ENCODE measurements around the gene GNRH2. TPM values are rescaled to one million over a fixed set of nuclear protein-coding genes. Genes with fewer than 3 reads are reported as not detected.
A peak's percentile ranks its signal among the peaks of the same experiment; 100 is the strongest.

The GNRH2 gene
- total and polyA plus RNA-seq, 2 of the 8 experiments (the other 6 are each of a cell fraction or from before 2014, with no cell fraction given), result 0.09 to 0.82 TPM

DNA sequence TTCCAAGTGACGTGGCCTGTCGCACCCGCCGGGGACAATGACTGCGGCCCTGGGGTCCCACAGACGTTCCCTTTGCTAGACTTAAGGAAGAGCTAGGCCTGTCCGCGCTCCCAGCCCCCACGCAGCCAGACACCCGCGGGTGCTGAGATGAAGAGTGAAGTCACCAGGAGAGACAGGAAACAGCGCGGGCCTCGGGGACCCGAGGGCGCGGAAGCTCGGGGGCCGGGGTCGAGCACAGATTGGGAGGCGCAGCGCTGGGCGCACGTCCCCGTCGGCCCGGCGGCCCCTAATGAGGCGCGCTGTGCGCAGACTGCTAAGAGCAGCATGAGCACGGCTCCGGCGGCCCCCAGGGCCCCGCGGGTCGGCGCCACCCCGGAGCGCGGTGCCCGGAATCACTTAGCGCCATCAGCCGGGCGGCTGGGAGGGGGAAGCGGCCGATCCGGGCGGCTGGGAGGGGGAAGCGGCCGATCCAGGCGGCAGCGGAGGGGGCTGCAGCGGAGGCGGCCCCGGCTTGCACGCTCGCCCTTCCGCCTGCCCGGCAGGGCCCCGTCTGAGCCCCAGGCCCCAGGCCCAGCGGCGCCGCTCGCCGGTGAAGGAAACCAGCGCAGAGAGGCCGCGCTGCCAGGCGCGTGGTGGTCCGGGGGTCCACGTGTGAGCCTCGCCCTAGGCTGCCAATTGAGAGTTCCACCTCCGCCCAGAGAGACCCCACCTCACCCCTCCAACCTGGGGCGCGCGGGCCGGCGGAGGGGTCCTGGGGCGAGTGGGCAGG, 49.4 kb downstream of the GNRH2 start (continued):
- TF ChIP-seq PHF8 (conservative IDR thresholded peaks at IDR 0.05; ENCODE audit: low read depth, low read length), result peak; percentile 72
- TF ChIP-seq EP300 (IDR thresholded peaks at IDR 0.05; ENCODE audit: borderline replicate concordance in 1 of 2, low read depth in 2 of 2, low read length in 2 of 2), result no peak
- TF ChIP-seq CEBPB (IDR thresholded peaks at IDR 0.05; ENCODE audit: low read depth, low read length), result no peak
- TF ChIP-seq BCL11A (IDR thresholded peaks at IDR 0.05; ENCODE audit: low read depth in 2 of 2, low read length in 2 of 2), result no peak
- no peak for TF ChIP-seq TCF12 (IDR thresholded peaks at IDR 0.05; ENCODE audit: low read depth, low read length)
- TF ChIP-seq RXRA (IDR thresholded peaks at IDR 0.05; ENCODE audit: insufficient read depth, low read depth, low read length), result no peak
- TF ChIP-seq, protein P1, sequence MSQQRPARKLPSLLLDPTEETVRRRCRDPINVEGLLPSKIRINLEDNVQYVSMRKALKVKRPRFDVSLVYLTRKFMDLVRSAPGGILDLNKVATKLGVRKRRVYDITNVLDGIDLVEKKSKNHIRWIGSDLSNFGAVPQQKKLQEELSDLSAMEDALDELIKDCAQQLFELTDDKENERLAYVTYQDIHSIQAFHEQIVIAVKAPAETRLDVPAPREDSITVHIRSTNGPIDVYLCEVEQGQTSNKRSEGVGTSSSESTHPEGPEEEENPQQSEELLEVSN (IDR thresholded peaks at IDR 0.05), result peak; percentile 50
- TF ChIP-seq HDAC6 (IDR thresholded peaks at IDR 0.05; ENCODE audit: low read depth, low read length), result no peak
- no peak for TF ChIP-seq MAFK (IDR thresholded peaks at IDR 0.05; ENCODE audit: low read depth, low read length)

All from H1 (cell line).